ENCODE results near the gene CNGA2. TPM values are rescaled to one million over a fixed set of nuclear protein-coding genes. Genes with fewer than 3 reads are reported as not detected.

Gene CNGA2
- total RNA-seq, 1 donor from 2014 or later = not detected

DNA sequence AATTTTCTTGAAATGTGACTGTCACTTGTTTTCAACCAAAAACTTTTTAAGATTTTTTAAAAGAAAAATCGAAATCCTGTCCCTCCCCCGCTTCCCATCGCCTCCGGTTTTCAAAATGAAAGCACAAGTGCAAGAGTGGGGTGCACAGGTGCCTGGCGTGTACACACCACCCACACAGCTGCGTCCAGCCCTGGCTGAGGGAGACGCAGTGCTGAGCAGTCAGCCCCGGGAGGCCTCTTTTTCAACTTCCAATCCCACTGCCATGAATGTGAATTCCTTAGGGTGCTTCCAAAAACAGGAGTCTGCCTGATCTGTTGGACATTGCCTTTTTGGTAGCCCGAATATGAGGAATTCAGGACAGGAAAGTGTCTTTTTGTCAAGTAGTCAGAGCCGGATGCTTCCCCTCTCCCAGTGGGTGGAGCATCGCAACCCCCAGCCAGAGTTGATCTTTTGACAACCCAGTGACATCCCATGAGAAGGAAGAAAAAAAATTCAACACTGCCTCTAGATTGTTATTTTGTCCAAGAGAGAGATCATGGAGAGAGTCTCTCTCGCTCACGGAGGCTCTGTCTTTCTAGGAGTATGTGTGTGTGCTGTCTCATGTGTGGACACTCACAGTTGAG, 30.4 kb upstream of the CNGA2 start:
- Histone ChIP-seq H3K4me3 (ENCODE audit: low read depth, low read length) (no peak overlapping the region), H3K36me3 (ENCODE audit: control insufficient read depth, insufficient read depth, low read length) (no peaks in the 10 kb centered on the region), H3K27me3 (ENCODE audit: control insufficient read depth, insufficient read depth, low read length) (no peaks in the 10 kb centered on the region)
- DNase-seq (ENCODE audit: low read depth) = no peak
- TF ChIP-seq, protein P1, sequence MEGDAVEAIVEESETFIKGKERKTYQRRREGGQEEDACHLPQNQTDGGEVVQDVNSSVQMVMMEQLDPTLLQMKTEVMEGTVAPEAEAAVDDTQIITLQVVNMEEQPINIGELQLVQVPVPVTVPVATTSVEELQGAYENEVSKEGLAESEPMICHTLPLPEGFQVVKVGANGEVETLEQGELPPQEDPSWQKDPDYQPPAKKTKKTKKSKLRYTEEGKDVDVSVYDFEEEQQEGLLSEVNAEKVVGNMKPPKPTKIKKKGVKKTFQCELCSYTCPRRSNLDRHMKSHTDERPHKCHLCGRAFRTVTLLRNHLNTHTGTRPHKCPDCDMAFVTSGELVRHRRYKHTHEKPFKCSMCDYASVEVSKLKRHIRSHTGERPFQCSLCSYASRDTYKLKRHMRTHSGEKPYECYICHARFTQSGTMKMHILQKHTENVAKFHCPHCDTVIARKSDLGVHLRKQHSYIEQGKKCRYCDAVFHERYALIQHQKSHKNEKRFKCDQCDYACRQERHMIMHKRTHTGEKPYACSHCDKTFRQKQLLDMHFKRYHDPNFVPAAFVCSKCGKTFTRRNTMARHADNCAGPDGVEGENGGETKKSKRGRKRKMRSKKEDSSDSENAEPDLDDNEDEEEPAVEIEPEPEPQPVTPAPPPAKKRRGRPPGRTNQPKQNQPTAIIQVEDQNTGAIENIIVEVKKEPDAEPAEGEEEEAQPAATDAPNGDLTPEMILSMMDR (IDR thresholded peaks at IDR 0.05; ENCODE audit: insufficient read depth, low read length, poor library complexity, severe bottlenecking) = no peak

DNA sequence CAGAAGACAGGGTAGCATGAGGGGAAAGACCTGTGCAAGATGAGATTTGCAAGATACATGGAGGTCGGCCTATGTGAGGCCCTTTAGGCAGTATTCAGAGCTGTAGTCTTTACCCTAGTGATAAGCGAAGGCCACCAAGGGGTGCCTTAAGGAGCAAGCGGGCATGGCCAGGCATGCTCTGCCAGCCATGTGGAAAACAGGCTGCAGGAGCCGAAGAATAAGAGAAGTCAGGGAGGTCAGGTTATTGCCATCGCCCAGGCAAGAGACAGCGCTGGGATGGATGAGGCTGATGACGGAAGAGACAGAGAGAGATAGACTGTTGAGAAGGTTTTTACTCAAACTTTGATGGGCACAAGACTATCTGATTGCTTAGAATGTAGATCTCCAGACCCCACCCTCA, 25.7 kb upstream of the CNGA2 start:
- Histone ChIP-seq H3K36me3 (ENCODE audit: control insufficient read depth, insufficient read depth, low read length) (no peaks in the 10 kb centered on the region), H3K4me3 (ENCODE audit: low read depth, low read length) (no peak overlapping the region), H3K27me3 (ENCODE audit: control insufficient read depth, insufficient read depth, low read length) (no peaks in the 10 kb centered on the region)
- TF ChIP-seq, protein P1 (IDR thresholded peaks at IDR 0.05; ENCODE audit: insufficient read depth, low read length, poor library complexity, severe bottlenecking) = no peak
- DNase-seq (ENCODE audit: low read depth) = no peak

DNA sequence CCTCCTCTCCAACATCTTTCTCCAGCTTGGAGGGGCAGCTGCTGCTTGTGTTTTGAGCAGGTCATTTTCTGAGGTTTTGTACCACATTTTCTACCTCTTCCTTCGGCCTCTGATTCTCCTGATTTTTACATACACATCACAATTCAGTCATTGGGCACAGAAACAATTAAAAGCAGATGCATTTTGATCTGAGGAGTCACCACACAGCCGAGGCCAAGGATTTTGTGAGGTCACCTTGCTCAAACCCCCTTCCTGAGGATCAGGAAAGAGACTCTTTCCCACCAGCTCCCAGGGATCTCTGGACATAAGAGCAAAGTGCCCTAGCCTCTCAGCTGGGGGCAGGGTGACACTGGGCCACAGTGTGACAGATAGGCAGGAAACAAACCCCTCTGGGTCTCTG, 24.1 kb upstream of the CNGA2 start:
- Histone ChIP-seq H3K27me3 (ENCODE audit: control insufficient read depth, insufficient read depth, low read length) (no peaks in the 10 kb centered on the region), H3K4me3 (ENCODE audit: low read depth, low read length) (no peak overlapping the region), H3K36me3 (ENCODE audit: control insufficient read depth, insufficient read depth, low read length) (no peaks in the 10 kb centered on the region)
- TF ChIP-seq, protein P1 (IDR thresholded peaks at IDR 0.05; ENCODE audit: insufficient read depth, low read length, poor library complexity, severe bottlenecking) = no peak
- no peak for DNase-seq (ENCODE audit: low read depth)

DNA sequence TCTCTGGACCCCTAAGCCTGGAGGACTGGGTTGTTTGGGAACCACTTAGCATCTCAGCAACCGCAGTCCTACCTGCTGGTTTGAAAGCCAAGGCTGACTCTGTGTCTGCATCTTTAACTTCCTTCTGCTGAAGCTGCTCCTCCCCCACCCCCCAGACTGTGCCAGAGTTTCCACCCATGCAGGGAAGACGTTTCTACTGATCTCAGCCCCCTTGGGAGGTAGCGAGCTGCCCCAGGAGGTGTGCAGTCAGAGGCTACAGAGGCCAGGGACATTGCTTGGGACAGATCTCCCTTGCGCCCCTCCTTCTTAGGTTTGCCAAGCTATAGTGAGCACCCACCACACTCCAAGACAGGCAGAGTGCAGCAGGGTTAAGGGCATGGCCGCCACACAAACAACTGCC, 23.4 kb upstream of the CNGA2 start:
- TF ChIP-seq, protein P1 (IDR thresholded peaks at IDR 0.05; ENCODE audit: insufficient read depth, low read length, poor library complexity, severe bottlenecking) = no peak
- H3K4me3 ChIP-seq (ENCODE audit: low read depth, low read length) = no peak overlapping the region
- DNase-seq (ENCODE audit: low read depth) = no peak
- H3K36me3 ChIP-seq (ENCODE audit: control insufficient read depth, insufficient read depth, low read length) = no peaks in the 10 kb centered on the region
- H3K27me3 ChIP-seq (ENCODE audit: control insufficient read depth, insufficient read depth, low read length) = no peaks in the 10 kb centered on the region

DNA sequence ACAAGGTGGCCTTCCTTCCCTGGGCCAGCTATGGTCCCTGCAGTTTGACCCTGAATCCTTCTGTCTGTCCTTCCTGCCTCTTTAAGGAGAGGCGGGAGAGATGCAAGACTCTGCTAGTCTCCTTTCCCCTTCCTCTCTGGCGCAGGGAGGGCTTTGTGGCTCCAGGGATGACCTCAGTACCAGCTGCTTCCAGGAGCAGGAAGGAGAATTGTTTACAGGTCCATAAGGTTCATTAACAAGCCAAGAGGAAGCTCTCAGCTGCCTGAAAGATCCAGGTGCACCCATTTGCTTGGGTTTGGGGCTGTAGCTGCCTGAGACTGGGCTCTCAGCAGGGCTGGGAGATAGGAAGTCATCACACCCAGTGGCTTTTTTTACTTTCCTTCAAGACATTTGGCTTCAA, 22.8 kb upstream of the CNGA2 start:
- Histone ChIP-seq H3K27me3 (ENCODE audit: control insufficient read depth, insufficient read depth, low read length) (no peaks in the 10 kb centered on the region), H3K36me3 (ENCODE audit: control insufficient read depth, insufficient read depth, low read length) (no peaks in the 10 kb centered on the region), H3K4me3 (ENCODE audit: low read depth, low read length) (no peak overlapping the region)
- no peak for DNase-seq (ENCODE audit: low read depth)
- TF ChIP-seq, protein P1 (IDR thresholded peaks at IDR 0.05; ENCODE audit: insufficient read depth, low read length, poor library complexity, severe bottlenecking) = no peak

DNA sequence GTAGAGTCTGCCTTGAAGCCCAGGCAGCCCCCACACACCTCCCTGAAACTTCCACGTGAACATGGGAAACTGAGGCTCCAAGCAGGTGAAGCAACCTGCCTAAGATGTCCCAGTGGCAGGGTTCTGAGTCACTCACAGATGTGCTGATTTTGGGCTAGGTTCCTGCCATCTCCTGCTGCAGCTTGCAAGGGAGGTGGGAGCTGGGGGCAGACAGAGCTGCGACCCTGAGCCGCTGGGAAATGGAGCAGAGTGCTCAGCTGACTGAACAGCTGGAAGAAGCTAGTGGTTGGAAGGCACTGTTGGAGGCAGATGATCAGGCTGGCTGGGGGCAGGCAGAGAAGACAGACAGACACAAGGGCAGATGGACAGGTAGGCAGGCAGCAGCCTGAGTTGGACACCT, 22.3 kb upstream of the CNGA2 start:
- H3K36me3 ChIP-seq (ENCODE audit: control insufficient read depth, insufficient read depth, low read length) = no peaks in the 10 kb centered on the region
- no peak overlapping the region for H3K4me3 ChIP-seq (ENCODE audit: low read depth, low read length)
- DNase-seq (ENCODE audit: low read depth) = no peak
- no peaks in the 10 kb centered on the region for H3K27me3 ChIP-seq (ENCODE audit: control insufficient read depth, insufficient read depth, low read length)
- TF ChIP-seq, protein P1 (IDR thresholded peaks at IDR 0.05; ENCODE audit: insufficient read depth, low read length, poor library complexity, severe bottlenecking) = no peak

All from kidney epithelial cell (primary cell).